OCI-LY1 (cell line): ENCODE data around the gene ROBO1.

Source experiments
- EZH2 ChIP-seq: fragments of 200-600 bp; sonication (generic), shearing (Covaris generic); IDR thresholded peaks from 2 replicates; pipeline ENCODE4 v1.8.0; 2017; ENCODE audit warnings: borderline replicate concordance, mixed run types, mild to moderate bottlenecking, antibody characterized with exemption, low read length, moderate library complexity, mixed read lengths
- TF ChIP-seq, protein P1 (sequence below): fragments of 200-600 bp; sonication (generic), shearing (Covaris generic); IDR thresholded peaks from 2 replicates; pipeline ENCODE4 v1.5.1; 2017; ENCODE audit warnings: mild to moderate bottlenecking, antibody characterized with exemption, low read length, moderate library complexity, mixed read lengths

DNA sequence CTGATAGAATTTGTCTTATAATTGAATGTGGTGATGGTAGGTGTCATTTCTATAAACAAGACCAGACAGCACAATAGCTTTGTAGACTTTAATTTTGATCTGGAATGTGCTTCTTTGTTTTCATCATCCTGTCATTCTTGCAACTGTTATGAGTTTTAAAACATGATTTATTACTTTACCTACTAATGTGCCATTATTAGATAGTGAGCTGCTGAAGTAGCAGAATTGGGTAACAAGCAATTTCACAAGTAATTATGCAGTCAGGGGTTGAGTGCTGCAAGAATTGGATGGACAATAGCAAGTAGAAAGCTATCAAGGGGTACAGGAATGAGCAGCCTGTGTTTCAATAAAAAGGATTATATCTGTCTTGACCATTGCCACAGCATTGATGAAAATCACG, 975.6 kb downstream of the ROBO1 start:
- TF ChIP-seq, protein P1, sequence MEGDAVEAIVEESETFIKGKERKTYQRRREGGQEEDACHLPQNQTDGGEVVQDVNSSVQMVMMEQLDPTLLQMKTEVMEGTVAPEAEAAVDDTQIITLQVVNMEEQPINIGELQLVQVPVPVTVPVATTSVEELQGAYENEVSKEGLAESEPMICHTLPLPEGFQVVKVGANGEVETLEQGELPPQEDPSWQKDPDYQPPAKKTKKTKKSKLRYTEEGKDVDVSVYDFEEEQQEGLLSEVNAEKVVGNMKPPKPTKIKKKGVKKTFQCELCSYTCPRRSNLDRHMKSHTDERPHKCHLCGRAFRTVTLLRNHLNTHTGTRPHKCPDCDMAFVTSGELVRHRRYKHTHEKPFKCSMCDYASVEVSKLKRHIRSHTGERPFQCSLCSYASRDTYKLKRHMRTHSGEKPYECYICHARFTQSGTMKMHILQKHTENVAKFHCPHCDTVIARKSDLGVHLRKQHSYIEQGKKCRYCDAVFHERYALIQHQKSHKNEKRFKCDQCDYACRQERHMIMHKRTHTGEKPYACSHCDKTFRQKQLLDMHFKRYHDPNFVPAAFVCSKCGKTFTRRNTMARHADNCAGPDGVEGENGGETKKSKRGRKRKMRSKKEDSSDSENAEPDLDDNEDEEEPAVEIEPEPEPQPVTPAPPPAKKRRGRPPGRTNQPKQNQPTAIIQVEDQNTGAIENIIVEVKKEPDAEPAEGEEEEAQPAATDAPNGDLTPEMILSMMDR, result no peak
- TF ChIP-seq EZH2, result no peak
